HuH-7.5 (cell line): ENCODE data around the gene DNAH17.

Source experiments
- DNase-seq: peaks from one replicate; pipeline ENCODE4 v3.0.0; 2011; ENCODE audit warnings: low spot score

The DNAH17 gene

DNA sequence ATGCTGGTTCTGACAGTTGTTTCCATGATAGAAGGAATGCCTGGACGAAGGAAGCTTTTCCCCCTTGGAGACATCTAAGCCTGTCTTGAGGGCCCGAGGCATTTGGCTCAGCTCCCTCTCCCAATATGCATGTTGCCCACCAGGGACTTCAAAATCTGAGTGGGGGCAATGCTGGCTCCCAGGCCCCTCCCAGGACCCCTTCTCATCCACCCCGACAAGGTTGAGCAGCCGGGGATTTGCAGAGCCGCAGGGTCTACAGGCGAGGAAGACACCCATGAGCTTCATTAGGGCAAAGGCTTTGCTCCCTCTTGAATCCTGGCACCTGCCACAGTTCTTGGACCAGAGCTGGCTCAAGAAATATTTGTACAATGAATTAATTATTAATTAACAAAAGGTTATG, 25.1 kb upstream of the DNAH17 start:
- no peak for DNase-seq

DNA sequence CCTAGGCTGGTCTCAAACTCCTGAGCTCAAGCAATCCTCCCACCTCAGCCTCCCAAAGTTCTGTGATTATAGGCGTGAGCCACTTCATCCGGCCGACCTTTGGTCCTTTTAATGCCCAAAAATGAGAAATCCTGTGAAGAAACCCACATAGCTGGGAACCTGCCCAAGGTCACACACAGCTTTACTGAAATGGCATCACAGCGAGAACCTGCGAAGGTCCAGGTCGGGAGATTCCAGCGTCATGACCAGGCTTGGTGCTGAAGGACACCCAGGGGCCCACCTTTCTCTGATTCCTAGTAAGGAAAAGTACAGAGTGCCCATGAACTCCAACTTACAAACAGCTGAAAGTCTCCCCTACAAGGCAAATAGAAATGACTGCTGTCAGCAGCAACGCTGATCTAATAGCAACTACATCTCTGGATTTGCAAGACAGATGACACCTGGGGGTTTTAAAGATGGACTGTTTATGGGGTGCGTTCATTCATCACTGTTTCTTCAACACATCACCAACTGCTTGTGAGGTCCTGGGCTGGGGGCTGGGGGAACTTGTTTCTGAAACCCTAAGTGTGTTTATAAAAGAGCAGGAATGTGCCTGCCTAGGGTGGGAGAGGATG, 24.5 kb upstream of the DNAH17 start:
- no peak for DNase-seq

DNA sequence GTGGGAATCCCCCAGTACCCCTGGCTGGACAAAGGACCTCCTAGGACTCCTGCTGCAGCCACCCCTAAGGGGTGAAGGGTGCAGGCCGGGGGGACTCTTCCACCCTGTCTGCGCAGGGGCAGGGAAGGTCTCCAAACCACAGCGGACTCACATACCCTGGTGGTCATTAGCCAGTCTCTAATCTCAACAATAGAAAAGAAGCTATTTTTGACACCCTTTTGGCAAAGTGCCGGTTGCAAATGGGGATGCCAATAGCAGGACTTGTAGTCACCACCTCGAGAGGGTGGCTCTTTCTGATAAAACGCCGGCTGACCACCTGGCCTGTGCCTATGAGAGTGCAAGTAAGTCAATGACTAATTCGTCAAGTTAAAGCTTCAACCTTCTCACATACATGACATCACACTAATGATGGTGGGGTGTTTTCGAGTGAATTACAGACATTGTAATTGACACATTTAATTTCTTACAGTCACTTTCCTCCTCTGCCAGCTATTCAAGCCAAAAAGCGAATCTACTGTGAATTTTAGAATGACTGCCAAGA, 23.1 kb upstream of the DNAH17 start:
- no peak for DNase-seq

DNA sequence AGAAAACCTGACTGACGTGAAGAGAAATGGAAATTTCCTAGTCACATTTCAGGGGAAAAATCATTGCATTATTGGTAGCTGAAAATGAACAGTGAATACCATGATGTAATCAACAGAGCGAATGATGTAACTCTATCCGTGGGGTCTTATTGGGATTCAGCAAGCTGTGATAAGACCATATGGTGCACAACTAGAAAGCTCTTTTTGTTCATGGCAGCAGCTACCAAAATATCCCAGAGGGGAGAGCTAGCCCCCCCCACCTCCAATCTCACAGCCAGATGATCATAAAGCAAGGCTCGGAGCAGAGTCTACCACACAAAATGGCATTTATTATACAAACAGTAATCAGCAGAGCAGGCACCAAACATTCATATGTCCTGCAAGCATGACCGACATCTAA, 22.2 kb upstream of the DNAH17 start:
- no peak for DNase-seq

DNA sequence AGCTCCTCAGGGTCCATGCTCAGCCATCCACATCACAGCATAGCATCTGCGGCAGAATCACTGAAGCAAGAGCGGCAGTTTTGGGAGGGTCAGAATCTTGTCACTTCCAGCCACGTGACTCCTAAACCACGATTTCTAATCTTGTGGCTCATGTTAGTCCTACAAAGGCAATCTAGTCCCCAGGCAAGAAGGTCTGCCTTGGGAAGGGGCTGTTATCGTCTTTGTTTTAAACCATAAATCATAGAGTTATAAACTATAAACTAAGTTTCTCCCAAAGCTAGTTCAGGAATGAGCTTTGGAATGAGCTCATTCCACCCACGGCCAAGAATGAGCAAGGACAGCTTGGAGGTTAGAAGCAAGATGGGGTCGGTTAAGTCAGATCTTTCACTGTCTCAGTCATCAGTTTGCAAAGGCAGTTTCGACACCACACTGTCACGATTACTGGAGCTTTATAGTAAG, 20.8 kb upstream of the DNAH17 start:
- DNase-seq: no peak

DNA sequence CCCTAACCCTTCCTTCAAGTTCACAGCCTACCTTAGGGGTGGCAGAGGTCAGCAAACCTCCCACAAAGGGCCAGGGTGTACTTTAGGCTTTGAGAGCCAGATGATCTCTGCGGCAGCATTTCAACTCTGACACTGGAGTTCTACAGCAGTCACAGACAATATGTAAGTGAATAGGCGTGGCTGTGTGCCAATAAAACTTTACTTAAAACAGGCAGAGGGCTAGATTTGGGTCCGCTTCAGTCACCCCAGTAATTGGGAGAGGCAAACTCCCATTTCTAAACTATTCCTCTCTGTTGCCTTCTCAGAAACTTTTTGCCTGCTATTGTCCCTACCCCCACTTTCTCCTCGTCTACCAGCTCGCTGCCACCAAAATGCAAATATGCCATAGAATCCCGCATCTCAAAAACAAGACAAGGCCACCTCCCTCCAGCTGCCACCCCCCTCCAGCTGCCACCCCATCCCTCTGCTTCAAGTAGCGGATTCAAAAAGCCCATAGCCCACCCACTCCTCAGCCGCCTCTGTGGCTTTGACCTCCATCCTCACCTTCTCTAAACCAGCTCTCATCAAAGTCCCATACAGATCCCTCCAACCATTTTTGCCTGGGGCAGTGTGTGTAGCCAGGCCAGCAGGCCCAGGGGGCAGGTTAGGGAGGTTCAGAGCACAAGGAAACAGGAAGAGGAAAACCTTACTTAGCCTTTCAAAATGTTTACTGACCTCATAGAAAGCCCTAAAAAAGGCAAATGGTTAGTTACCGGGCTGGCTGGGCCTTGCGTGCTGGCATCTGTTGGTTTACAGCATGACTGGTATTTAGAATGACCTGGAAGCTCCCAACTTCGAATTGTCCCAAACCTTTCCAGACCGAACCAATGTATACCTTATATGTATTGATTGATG, 19.9 kb upstream of the DNAH17 start:
- DNase-seq: no peak

DNA sequence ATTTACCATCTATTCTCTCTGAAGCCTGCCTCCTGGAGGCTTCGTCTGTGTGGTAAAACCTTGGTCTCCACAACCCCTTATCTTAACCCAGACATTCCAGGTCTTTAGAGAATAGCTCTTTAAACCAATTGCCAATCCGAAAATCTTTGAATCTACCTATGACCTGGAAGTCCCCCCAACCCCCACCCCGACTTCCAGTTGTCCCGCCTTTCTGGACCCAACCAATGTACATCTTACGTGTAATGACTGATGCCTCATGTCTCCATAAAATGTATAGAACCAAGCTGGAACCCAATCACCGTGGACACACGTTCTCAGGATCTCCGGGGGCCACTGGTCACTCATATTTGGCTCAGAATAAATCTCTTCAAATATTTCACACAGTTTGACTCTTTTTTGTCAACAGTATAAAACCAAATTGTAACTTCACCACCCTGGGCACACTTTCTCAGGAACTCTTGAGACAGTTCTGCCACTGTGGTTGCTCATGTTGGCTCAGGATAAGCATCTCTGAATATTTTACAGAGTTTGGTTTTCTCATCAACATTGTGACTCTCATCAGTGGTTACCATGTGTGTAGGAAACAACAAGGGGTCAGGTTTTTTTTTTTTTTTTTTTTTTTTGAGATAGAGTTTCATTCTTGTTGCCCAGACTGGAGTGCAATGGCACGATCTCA, 18.1 kb upstream of the DNAH17 start:
- no peak for DNase-seq

DNA sequence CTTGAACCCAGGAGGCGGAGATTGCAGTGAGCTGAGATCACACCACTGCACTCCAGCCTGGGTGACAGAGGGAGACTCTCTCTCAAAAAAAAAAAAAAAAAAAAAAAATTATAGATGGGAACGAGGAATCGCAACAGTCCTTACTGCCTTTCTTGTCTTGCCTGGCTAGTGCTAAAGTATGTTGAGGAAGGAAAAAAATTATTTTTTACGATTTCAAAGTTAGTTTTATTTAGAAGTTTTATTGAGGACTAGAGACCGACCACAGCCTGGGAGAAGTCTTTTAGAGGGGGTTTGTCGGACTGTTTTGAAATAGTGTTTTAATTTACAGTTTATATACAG, 15.8 kb upstream of the DNAH17 start:
- DNase-seq: no peak

DNA sequence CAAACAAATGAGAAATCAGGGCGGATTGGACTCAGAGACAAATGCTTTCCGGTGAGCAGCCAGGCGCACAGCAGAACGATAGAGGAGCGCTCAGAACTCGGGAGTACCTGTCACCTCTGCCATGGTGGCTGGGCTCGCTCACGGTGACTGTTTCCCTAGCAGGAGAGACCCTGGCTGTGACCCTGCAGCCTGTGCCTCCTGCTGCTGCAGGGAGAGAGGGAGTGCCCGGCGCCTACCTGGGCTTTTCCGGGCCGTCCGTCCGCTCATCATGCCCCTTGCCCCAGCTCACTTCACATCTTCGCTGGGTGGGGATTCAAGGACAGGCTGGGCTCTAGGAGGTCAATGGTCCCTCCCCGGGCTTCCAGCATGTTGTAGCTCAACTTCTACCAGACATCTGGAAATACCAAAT, 14.1 kb upstream of the DNAH17 start:
- no peak for DNase-seq

DNA sequence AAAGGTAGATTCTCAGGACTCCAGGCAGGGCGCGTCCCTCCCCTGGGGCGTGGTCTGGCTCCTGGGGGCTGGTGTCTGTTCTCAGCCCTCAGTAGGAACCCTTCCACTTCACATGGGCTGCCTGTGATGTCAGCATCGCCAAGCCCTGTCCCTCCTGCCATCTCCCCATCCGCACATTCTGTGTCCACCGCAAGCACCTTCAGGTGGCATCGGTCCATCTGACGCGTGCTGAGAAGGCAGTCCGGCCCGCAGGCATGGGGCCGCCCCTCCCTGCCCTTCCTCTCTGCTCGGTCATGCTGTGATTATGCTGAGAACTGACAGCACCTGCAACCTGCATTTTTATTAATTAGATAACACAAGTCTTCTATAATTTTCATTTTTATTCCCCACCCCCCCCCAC, 12.7 kb upstream of the DNAH17 start:
- no peak for DNase-seq

DNA sequence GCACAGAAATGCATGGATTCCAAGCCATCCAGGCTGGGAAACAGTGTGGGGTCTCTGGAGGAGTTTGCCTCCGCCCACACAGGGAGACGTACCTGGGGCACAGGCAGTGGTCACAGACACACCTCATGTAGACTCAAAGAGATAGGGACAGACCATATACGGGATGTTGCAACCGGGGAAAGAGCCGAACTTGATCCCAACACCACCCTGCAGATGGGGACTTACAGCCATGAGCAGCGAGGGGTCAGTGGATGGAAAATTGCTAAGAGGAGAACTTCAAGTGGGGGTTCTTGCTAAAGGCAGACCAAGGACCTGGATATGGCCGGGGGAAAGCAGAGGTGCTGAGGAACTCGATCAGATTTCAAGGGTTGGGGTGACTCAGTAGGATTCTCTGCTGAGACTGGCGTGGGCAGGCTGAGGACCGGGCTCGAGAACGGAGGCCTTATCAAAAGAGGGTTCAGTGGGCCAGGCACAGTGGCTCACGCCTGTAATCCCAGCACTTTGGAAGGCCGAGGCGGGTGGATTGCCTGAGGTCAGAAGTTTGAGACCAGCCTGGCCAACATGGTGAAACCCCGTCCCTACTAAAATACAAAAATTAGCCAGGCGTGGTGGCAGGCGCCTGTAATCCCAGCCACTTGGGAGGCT, 12.0 kb upstream of the DNAH17 start:
- DNase-seq: no peak

DNA sequence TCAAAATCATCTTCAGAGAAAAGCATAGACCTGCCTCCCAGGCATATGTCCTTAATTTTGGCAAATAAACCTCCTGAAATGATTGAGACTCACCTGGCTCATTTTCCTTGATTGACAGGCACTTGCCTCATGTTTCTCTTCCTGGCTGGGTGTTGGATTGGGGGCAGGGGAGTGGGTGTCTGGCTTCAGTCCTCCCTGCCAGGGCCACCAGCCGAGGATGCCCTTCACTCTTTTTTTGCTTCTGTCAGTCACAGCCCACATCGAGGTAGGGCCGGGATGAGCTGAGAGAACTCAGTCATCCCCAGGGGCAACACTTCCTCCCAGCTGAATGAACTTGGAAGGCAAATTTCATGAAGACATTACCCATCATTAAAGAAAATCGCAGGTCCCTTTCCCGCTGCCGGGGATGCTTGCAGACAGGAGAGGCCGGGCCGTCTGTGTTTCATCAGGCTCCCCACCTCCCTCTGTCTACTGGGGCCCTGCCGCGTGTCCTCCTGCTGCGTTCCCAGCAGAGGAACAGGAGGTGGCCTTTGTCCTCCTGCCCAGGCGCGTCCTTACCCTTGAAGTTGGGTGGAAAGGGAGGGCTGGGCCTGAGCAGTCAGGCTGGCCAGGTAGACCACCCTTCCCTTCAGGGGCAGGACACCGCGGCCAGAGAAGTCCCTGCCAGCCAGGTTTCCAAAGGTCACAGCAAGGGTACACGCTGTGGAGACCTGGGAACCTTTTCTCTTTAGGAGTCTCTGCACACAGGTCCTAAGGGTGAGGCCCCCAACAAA, 11.2 kb upstream of the DNAH17 start:
- DNase-seq: no peak

DNA sequence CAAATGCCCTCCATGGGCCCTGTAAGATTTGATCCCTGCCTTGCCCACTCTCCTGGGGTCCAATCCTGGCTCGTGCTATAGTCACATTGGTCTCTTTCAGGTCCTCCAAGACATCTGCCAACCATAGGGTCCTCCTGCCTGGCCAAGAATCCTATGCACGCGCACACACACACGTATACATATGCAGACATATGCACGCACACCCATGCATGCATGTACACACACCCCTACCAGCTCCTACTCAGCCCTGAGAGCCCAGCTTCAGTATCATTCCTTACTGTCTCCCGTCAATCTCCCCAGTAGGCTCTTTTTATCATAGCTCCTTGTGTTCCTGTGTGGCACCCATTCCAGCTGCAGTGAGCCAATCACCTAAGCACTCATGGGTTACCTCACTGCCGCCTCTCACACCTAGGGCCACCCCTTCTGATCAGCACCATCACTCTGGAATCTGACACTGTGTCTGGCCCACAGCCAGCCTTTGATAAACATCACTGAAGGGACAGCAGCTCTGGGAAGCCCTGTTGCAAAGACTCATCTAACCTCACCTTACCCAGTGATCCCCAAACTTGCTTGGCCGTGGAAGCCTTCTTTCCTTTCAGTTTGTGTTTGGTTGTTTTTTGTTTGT, 7.9 kb upstream of the DNAH17 start:
- DNase-seq: no peak

DNA sequence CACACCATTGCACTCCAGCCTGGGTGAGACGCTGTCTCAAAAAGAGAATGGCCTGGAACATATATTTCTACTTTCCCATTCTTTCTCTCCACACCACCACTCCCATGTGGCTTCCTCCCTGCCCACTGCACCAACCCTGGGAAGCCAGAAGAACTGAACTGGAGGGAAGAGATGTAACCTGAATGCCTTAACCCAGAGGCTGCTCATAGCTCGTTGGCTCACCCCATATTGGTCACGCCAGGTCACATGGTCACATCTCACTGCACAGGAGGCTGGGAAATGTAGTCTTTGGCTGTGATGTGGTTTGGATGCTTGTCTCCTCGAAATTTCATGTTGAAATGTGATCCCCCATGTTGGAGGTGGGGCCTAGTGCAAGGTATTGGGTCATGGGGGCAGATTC, 5.9 kb upstream of the DNAH17 start:
- peak; percentile 44 for DNase-seq

DNA sequence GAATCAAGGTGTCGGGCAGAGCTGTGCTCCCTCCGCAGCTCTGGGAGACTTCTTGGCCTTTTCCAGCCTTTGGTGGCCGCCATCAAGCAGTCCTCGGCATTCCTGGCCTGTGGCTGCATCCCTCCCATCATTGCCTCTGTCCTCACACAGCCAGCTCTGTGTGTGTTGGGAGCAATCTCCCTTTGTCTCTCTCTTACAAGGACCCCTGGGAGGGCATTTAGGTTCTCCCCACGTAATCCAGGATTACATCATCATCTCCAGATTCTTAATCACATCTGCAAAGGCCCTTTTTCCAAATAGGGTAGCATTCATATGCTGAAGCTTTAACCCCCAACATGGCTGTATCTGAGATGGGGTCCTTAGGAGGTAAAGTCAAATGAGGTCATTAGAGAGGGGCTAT, 4.1 kb upstream of the DNAH17 start:
- DNase-seq: no peak

DNA sequence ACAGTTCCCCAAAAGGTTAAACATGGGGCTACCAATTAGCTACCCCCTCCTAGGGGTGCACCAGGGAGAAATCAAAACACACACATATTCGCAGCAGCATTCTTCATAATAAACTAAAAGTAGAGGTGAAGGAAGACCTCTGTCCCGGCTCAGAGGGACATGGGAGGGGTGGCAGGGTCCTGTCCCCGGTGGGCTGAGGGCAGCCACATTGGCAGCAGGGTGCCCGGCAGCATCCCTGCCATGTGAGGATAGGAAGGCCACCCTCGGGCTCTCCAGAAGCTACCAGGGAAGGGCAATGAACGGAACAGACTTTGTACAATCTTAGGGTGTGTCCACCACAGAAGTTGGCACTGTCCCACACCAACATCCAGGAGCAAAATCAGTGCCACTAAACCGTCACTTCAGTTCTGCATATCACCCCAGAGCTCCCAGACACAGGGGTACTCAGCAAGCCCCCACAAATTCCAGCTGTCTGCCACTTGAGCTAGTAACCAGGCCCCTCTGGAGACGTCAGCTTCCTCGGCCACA, 3.1 kb upstream of the DNAH17 start:
- no peak for DNase-seq

DNA sequence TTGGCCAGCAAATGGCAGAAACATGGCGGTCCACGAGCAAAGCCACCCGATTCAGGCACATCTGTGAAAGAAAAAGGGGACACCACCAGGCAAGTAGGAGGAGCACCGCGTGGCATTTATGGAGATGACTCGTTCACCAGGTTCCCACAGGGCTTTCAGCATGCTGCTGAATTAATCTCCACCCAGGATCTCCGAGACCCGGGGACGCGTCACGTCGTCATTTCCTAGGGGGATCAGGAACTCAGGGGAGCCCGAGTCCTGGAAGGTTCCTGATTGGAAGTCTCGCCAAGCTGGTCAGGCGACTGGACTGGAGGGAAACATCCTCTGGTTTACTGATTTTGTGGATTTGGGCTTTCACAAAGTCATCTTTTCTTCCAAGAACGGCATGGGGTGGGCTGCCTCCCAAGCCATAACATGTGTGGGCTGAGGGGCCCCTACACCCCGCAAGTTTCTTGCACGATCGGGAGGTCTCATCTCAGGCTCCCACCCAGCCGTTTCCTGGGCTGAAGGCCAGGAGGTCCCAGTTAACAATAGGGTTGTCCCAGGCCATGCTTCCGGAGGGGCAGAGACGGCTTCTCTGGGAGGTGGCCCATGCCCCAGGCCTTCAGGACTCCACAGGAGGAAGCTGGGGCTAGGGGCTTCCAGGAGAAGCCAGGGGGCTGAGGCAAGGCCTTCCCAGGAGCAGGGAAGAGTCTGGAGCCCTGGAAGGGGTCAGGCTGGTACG, 645 bp downstream of the DNAH17 start:
- no peak for DNase-seq

DNA sequence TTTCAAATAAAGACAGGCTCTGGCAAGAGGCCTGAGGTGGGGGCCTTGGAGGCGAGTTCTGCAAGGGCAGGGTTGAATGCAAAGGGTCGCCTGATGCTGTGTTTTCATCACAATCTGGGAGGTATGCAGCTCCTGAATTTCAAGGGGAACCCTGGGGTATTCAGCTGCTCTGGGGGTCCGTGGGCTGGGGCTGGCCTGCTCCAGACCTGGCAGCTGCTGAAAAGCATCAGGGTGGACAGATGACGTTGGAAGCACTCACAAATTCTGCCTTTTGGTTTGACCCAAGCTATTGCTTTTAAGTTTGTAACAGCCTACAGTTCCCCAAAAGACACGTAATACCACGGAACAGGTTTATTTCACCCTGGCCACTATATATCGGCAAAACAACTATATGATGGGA, 1.3 kb downstream of the DNAH17 start:
- DNase-seq: no peak

DNA sequence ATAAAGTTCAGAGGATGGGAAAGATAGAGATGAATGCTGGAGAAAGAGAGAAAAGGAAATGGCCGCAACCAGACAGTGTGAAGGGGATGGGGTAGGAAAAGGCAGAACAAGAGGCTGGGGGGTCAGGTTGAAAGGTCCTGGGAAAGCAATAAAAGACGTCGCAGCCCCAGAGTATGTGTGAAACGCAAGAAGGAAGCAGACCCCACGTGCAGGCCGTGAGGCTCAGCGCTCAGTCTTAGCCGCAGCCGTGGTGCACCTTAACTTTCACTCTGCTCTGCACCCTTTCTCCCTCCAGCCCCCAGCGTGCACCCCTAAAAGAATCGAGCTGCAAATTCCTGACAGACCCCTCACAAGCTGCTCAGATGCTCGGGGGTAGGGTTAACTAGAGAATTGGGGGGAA, 1.9 kb downstream of the DNAH17 start:
- no peak for DNase-seq

DNA sequence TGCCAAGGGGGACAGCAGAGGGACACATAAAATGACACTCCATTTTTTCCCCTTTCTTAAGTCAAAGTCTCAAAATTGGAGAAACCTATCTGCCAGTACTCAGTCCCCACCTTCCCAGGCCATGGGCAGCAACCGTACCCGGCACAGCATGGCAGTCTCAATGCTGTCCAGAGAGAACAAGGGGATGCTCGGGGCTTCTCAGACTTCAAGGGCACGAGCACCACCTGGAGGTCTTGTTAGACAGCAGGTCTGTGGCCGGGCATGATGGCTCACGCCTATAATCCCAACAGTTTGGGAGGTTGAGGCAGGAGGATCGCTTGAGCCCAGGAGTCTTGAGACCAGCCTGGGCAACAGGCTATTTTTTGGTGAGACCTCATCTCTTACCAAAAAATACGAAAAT, 3.2 kb downstream of the DNAH17 start:
- no peak for DNase-seq
